PC-3 (cell line): ENCODE results near the gene STAT3.

Source experiments
- EZH2 ChIP-seq: fragments of 300-600 bp; sonication (generic); IDR thresholded peaks from one replicate; pipeline ENCODE4 v1.6.1; 2017; ENCODE audit warnings: antibody characterized with exemption, mild to moderate bottlenecking, low read length; ENCODE audit not compliant: unreplicated experiment
- EZH2phosphoT487 ChIP-seq: fragments of 300-600 bp; sonication (generic); IDR thresholded peaks from 2 replicates; pipeline ENCODE4 v1.6.1; 2018; ENCODE audit warnings: mild to moderate bottlenecking, antibody characterized with exemption, low read length, borderline replicate concordance
- TF ChIP-seq, protein P1 (sequence below): fragments of 300-600 bp; sonication (generic); conservative IDR thresholded peaks from 2 replicates; pipeline ENCODE4 v1.5.1; 2017; ENCODE audit warnings: antibody characterized with exemption, low read depth, mild to moderate bottlenecking, low read length

DNA sequence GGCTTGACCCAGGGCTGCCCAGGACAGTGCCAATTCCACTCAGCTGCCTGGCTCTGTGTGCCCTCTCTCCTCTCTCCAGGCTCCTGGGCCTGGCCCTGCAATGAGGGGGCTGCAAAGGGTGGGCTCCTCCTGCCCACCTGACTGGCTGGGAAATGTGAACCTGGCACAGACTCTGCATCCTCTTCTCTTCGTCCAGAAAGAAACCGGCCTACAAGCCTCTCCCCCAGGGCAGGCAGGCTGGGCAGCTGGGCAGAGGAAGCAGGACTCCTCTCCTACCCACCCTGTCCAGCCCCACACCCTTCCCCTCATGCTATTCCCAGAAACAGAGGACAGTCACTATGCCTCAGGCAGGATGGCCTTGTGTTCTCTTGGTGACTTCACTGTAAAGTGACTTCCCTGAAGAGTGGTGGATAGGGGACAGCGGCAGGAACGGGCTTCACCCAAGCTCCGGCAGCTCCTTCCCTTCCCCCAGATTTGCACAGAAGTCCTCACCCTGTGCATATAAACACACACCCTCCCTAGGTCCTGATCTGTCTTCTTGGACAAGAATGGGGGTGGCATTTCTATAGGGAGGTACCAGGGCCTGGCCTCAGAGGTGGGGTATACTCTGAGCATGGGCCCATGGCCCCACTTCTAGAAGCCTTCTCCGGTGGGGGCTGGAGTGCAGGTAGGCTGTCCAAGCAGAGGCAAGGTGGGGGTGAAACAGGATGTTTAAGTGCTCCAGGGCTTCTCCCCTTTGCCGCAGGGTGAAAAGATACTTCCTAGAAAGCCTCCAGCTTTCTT, 104.8 kb downstream of the STAT3 start:
- TF ChIP-seq, protein P1, sequence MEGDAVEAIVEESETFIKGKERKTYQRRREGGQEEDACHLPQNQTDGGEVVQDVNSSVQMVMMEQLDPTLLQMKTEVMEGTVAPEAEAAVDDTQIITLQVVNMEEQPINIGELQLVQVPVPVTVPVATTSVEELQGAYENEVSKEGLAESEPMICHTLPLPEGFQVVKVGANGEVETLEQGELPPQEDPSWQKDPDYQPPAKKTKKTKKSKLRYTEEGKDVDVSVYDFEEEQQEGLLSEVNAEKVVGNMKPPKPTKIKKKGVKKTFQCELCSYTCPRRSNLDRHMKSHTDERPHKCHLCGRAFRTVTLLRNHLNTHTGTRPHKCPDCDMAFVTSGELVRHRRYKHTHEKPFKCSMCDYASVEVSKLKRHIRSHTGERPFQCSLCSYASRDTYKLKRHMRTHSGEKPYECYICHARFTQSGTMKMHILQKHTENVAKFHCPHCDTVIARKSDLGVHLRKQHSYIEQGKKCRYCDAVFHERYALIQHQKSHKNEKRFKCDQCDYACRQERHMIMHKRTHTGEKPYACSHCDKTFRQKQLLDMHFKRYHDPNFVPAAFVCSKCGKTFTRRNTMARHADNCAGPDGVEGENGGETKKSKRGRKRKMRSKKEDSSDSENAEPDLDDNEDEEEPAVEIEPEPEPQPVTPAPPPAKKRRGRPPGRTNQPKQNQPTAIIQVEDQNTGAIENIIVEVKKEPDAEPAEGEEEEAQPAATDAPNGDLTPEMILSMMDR: no peak
- TF ChIP-seq EZH2: no peak
- no peak for TF ChIP-seq EZH2phosphoT487
